Hepatocyte (in vitro differentiated cells): ENCODE measurements around the gene NIN.

Experiments
- CTCF ChIP-seq: fragments of 200-600 bp; sonication (generic); IDR thresholded peaks from 2 replicates; pipeline ENCODE4 v1.5.1; 2016; ENCODE audit warnings: antibody characterized with exemption, mild to moderate bottlenecking; ENCODE audit not compliant: poor library complexity
- EZH2 ChIP-seq: fragments of 200-600 bp; sonication (generic); IDR thresholded peaks from 2 replicates; pipeline ENCODE4 v1.6.1; 2016; ENCODE audit warnings: antibody characterized with exemption, mild to moderate bottlenecking, borderline replicate concordance
- EZH2phosphoT487 ChIP-seq: fragments of 200-600 bp; sonication (generic); IDR thresholded peaks from one replicate; pipeline ENCODE4 v1.6.1; 2018; ENCODE audit warnings: antibody characterized with exemption, mild to moderate bottlenecking, low read depth, moderate library complexity; ENCODE audit not compliant: unreplicated experiment, severe bottlenecking

- no peak for TF ChIP-seq CTCF
- TF ChIP-seq EZH2phosphoT487: no peak
- TF ChIP-seq EZH2: no peak
Observed at GRCh38 chr14:50783563-50783962, 47.4 kb downstream of the NIN start.
